Neural progenitor cell (in vitro differentiated cells): ENCODE measurements around the gene FMN1. TPM values are rescaled to one million over a fixed set of nuclear protein-coding genes. Genes with fewer than 3 reads are reported as not detected.

Source experiments
- DNase-seq: peaks from one replicate; pipeline ENCODE4 v3.0.0-alpha.2; 2016; ENCODE audit warnings: low spot score
- H2AFZ ChIP-seq: fragments of 200-600 bp; sonication (generic); replicated peaks from 2 replicates; pipeline ENCODE4 v1.6.1; 2016; ENCODE audit warnings: antibody characterized with exemption
- H3F3A ChIP-seq: fragments of 200-600 bp; sonication (generic); 2 replicates; pipeline ENCODE4 v1.6.1; 2016; ENCODE audit warnings: antibody characterized with exemption, low read depth
- H3K27ac ChIP-seq: fragments of 200-600 bp; sonication (generic); 2 replicates; pipeline ENCODE4 v1.5.1; 2016; ENCODE audit warnings: mild to moderate bottlenecking
- H3K27me3 ChIP-seq: fragments of 200-600 bp; sonication (generic); 2 replicates; pipeline ENCODE4 v1.6.1; 2016; ENCODE audit warnings: mild to moderate bottlenecking, moderate library complexity
- H3K36me3 ChIP-seq: fragments of 200-600 bp; sonication (generic); 2 replicates; pipeline ENCODE4 v1.5.1; 2016
- H3K4me1 ChIP-seq: fragments of 200-600 bp; sonication (generic); 2 replicates; pipeline ENCODE4 v1.6.1; 2016; ENCODE audit warnings: mixed run types
- H3K4me2 ChIP-seq: fragments of 200-600 bp; sonication (generic); 2 replicates; pipeline ENCODE4 v1.6.1; 2016
- H3K4me3 ChIP-seq: fragments of 200-600 bp; sonication (generic); 2 replicates; pipeline ENCODE4 v1.5.1; 2016
- H3K79me2 ChIP-seq: fragments of 200-600 bp; sonication (generic); 2 replicates; pipeline ENCODE4 v1.6.1; 2016; ENCODE audit warnings: low read depth
- H3K9ac ChIP-seq: fragments of 200-600 bp; sonication (generic); 2 replicates; pipeline ENCODE4 v1.6.1; 2016
- H3K9me3 ChIP-seq: fragments of 200-600 bp; sonication (generic); 2 replicates; pipeline ENCODE4 v1.5.1; 2016; ENCODE audit warnings: low read depth
- H4K20me1 ChIP-seq: fragments of 200-600 bp; sonication (generic); 2 replicates; pipeline ENCODE4 v1.6.1; 2016; ENCODE audit warnings: low read depth
- H3K27ac Mint-ChIP-seq: 3 replicates; pipeline ENCODE4 v1.8.0; 2021; ENCODE audit warnings: mixed read lengths
- H3K27me3 Mint-ChIP-seq: 2 replicates; pipeline ENCODE4 v1.8.0; 2022; ENCODE audit warnings: low read depth, mild to moderate bottlenecking, inconsistent platforms, moderate library complexity, mixed read lengths; ENCODE audit not compliant: insufficient read depth
- H3K36me3 Mint-ChIP-seq: 3 replicates; pipeline ENCODE4 v1.8.0; 2021; ENCODE audit warnings: mixed read lengths
- H3K4me1 Mint-ChIP-seq: 3 replicates; pipeline ENCODE4 v1.8.0; 2021; ENCODE audit warnings: mixed read lengths
- H3K4me3 Mint-ChIP-seq: 3 replicates; pipeline ENCODE4 v1.8.0; 2021; ENCODE audit warnings: mild to moderate bottlenecking, moderate library complexity, mixed read lengths
- H3K9me3 Mint-ChIP-seq: 3 replicates; pipeline ENCODE4 v1.8.0; 2020; ENCODE audit warnings: mixed read lengths
- EZH2 ChIP-seq: fragments of 200-600 bp; sonication (generic); IDR thresholded peaks from 2 replicates; pipeline ENCODE4 v1.6.1; 2017; ENCODE audit warnings: antibody characterized with exemption, mild to moderate bottlenecking, moderate library complexity
- EZH2phosphoT487 ChIP-seq: fragments of 200-600 bp; sonication (generic); IDR thresholded peaks from 2 replicates; pipeline ENCODE4 v1.6.1; 2017; ENCODE audit warnings: antibody characterized with exemption
- total RNA-seq: library from RNA; depleted of rRNA; stranded (reverse); fragments of >200 nt; gene quantifications from 2 replicates; pipeline ENCODE4 v1.2.3, GENCODE V29; 2015; ENCODE audit warnings: low replicate concordance
- TF ChIP-seq, protein P1 (sequence below): fragments of 200-600 bp; sonication (generic); IDR thresholded peaks from 2 replicates; pipeline ENCODE4 v1.5.1; 2017; ENCODE audit warnings: antibody characterized with exemption, mild to moderate bottlenecking

The FMN1 gene
- total RNA-seq, 1 donor from 2014 or later = 5.7 TPM

DNA sequence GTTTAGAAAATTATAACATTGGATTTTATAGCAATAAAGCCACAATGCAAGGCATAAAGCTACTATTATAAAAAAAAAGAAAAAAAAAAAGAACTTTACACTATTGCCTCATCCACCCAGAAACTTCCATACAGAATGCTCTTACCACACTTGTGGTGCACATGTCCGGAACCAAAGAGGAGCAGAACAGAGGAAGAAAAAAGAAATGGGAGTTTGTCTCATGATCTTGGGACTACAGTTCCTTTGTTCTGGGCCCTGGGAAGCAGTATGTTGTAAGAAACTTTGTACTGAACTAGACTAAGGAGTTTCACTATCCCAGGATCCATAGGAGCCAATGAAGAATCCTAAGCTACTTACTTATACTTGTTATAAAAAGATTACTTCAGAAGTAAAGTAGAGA is 36.1 kb downstream of the FMN1 start:
- no peak overlapping the region for H2AFZ ChIP-seq
- no peak overlapping the region for H3K4me3 Mint-ChIP-seq
- H3K4me3 ChIP-seq = no peak overlapping the region
- H3K27me3 Mint-ChIP-seq = no peaks in the 10 kb centered on the region
- no peaks in the 10 kb centered on the region for H3K9me3 Mint-ChIP-seq
- no peak overlapping the region for H3K27ac ChIP-seq
- H3K4me1 Mint-ChIP-seq = peaks cover 21% of the 10 kb centered on the region
- no peak overlapping the region for H3K27ac Mint-ChIP-seq
- no peak overlapping the region for H3K4me2 ChIP-seq
- H3K27me3 ChIP-seq = no peaks in the 10 kb centered on the region
- H3K79me2 ChIP-seq = no peaks in the 10 kb centered on the region
- H3K36me3 ChIP-seq = no peaks in the 10 kb centered on the region
- no peak for TF ChIP-seq EZH2phosphoT487
- TF ChIP-seq, protein P1, sequence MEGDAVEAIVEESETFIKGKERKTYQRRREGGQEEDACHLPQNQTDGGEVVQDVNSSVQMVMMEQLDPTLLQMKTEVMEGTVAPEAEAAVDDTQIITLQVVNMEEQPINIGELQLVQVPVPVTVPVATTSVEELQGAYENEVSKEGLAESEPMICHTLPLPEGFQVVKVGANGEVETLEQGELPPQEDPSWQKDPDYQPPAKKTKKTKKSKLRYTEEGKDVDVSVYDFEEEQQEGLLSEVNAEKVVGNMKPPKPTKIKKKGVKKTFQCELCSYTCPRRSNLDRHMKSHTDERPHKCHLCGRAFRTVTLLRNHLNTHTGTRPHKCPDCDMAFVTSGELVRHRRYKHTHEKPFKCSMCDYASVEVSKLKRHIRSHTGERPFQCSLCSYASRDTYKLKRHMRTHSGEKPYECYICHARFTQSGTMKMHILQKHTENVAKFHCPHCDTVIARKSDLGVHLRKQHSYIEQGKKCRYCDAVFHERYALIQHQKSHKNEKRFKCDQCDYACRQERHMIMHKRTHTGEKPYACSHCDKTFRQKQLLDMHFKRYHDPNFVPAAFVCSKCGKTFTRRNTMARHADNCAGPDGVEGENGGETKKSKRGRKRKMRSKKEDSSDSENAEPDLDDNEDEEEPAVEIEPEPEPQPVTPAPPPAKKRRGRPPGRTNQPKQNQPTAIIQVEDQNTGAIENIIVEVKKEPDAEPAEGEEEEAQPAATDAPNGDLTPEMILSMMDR = no peak
- TF ChIP-seq EZH2 = no peak
- no peak for DNase-seq
- H3K9ac ChIP-seq = no peak overlapping the region
- no peaks in the 10 kb centered on the region for H3K4me1 ChIP-seq
- H3K9me3 ChIP-seq = no peaks in the 10 kb centered on the region
- no peaks in the 10 kb centered on the region for H4K20me1 ChIP-seq
- peaks cover 1% of the 10 kb centered on the region for H3K36me3 Mint-ChIP-seq
- H3F3A ChIP-seq = no peaks in the 10 kb centered on the region

DNA sequence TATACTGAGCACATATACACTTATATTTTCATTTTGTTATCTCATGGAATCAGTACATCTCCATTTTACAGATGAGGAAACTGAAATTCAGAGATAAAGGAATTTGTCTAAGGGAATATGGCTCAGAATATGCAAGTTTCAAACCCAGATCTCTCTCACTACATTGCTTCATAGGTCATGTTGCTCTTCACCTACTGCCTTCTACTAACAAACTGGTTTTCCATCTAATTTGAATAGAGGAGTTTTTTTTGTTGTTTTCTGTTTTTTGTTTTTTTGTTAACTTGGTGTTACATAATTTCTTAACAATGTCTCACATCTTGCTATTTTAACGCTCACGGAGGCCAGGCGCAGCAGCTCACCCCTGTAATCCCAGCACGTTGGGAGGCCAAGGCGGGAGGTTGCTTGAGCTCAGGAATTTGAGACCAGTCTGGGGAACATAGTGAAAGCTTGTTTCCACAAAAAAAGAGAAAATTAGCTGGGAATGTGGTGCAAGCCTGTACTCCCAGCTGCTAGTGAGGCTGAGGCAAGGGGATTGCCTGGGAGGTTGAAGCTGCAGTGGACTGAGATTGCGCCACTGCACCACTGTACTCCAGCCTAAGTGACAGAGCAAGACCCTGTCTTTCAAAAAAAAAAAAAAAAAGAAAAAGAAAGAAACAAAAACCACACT is 37.0 kb downstream of the FMN1 start:
- H3K4me2 ChIP-seq = no peak overlapping the region
- H3K27me3 ChIP-seq = no peaks in the 10 kb centered on the region
- H3K9me3 ChIP-seq = no peaks in the 10 kb centered on the region
- peaks cover 29% of the 10 kb centered on the region for H3K4me1 Mint-ChIP-seq
- no peaks in the 10 kb centered on the region for H3K79me2 ChIP-seq
- TF ChIP-seq EZH2 (no peak), EZH2phosphoT487 (no peak)
- TF ChIP-seq, protein P1 = no peak
- H3F3A ChIP-seq = no peaks in the 10 kb centered on the region
- no peak overlapping the region for H2AFZ ChIP-seq
- no peaks in the 10 kb centered on the region for H3K36me3 ChIP-seq
- H3K9me3 Mint-ChIP-seq = no peaks in the 10 kb centered on the region
- no peak overlapping the region for H3K27ac ChIP-seq
- H3K9ac ChIP-seq = no peak overlapping the region
- H3K27me3 Mint-ChIP-seq = no peaks in the 10 kb centered on the region
- peaks cover under 1% of the 10 kb centered on the region for H3K4me1 ChIP-seq
- DNase-seq = no peak
- H3K4me3 ChIP-seq = no peak overlapping the region
- no peak overlapping the region for H3K4me3 Mint-ChIP-seq
- peaks cover under 1% of the 10 kb centered on the region for H3K36me3 Mint-ChIP-seq
- H4K20me1 ChIP-seq = no peaks in the 10 kb centered on the region
- no peak overlapping the region for H3K27ac Mint-ChIP-seq

DNA sequence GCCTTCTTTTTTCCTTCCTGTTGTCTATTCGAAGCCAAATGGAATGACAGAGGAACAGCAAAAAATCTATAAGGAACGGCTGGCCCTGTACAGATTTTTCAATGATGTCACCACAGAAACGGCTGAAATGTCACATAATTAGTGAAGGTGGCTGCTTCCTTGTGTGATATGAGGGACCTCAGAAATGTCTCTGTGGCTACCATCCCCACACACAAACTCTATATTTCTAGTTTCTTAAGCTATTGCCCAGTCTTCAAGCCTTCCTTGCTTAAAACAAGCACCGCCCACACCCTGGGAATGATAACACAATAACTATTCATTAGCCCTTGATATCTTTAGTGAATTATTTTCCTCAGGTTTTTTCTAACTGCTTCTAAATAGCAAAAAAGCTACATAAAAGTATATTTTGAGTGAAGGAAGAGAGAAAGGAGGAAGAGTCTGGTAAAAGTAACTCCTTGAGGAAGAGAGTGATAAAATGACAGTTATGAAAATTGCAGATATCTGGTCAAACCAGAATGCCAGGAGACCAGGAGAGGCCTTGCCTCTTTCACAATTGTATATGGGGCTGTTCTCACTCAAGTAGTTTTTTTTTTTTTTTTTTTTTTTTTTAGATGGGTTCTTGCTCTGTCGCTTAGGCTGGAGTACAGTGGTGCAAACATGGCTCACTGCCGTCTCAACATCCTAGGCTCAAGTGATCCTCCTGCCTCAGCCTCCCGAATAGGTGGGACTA is 38.7 kb downstream of the FMN1 start:
- Histone ChIP-seq H3K27me3 (no peaks in the 10 kb centered on the region), H3K9me3 (no peaks in the 10 kb centered on the region), H3K4me2 (no peak overlapping the region), H3F3A (peaks cover under 1% of the 10 kb centered on the region), H2AFZ (no peak overlapping the region), H3K27ac (no peak overlapping the region), H3K79me2 (no peaks in the 10 kb centered on the region), H3K9ac (no peak overlapping the region), H3K4me3 (no peak overlapping the region), H4K20me1 (no peaks in the 10 kb centered on the region), H3K4me1 (peaks cover 17% of the 10 kb centered on the region), H3K36me3 (no peaks in the 10 kb centered on the region)
- Mint-ChIP-seq H3K4me1 (peaks cover 41% of the 10 kb centered on the region), H3K36me3 (no peaks in the 10 kb centered on the region), H3K9me3 (no peaks in the 10 kb centered on the region), H3K27ac (no peak overlapping the region), H3K4me3 (no peak overlapping the region), H3K27me3 (no peaks in the 10 kb centered on the region)
- TF ChIP-seq, protein P1 = no peak
- TF ChIP-seq EZH2phosphoT487 (no peak), EZH2 (no peak)
- no peak for DNase-seq
